ENCODE results near the gene CDA. TPM values are rescaled to one million over a fixed set of nuclear protein-coding genes. Genes with fewer than 3 reads are reported as not detected.

Gene CDA
- total and polyA plus RNA-seq, 2 of the 8 experiments (the other 6 are each of a cell fraction or from before 2014, with no cell fraction given) = 4.4 to 11.3 TPM

DNA sequence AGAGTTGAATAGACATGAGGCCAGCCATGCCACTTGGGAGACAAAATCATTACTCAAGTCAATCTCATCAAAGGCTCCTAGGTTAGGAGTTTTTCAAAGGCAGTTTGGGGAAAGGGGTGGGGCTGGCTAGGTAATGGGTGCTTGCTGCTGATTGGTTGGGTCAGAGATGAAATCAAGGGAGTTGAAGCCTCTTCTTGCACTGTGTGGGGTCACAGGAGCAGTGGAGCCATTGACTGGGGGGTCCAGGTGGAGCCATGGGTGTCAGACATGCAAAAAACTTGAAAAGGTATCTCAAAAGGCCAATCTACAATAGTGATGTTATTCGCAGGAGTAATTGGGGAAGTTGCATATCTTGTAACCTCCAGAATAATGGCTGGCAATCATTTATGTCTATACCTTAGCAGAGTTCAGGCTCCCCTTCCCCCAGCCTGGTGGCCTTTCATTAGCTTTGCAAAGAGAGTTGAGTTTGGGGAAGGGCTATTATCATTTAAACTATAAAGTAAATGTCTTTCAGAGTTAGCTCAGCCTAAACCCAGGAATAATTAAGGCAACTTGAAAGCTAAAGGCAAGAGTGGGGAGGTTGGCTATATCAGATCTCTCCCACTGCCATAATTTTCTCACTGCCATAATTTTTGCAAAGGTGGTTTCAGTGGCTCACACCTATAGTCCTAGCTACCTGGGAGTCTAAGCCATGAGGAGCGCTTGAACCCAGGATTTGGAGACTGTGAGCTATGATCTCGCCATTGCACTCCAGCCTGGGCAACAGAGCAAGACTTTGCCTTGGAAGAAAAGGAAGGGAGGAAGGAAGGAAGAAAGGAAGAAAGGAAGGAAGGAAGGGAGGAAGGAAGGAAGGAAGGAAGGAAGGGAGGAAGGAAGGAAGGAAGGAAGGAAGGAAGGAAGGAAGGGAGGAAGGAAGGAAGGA is 36.5 kb downstream of the CDA start:
- Histone ChIP-seq H3K18ac (ENCODE audit: extremely low read depth, low read length) (peak overlapping the region; percentile 28; the same call in 1 of the 2 replicates), H3K23ac (ENCODE audit: insufficient read length) (no peak overlapping the region), H2BK15ac (ENCODE audit: low read length) (no peak overlapping the region), H2BK20ac (ENCODE audit: low read length) (peak overlapping the region; percentile 62; the same call in 1 of the 2 replicates), H3K9ac (replicated peaks in 1 of 4; ENCODE audit: extremely low read depth in 1 of 4, low read depth in 3 of 4, low read length in 3 of 4) (no peak overlapping the region), H2BK120ac (replicated peaks; ENCODE audit: low read depth, low read length) (peak overlapping the region; percentile 79), H3K4me3 (ENCODE audit: extremely low read depth in 1 of 4, insufficient read depth in 2 of 4, low read depth in 3 of 4, low read length in 4 of 4) (peak overlapping the region in 1 of 4 experiments; percentile 31; a peak in 2 of 8 replicates), H3K36me3 (ENCODE audit: control insufficient read depth in 2 of 4, insufficient read depth in 4 of 4, low read length in 3 of 4) (peaks cover 0 to 2% (median 0%) of the 10 kb centered on the region in 4 experiments; a peak in 1 of 8 replicates), H4K20me1 (replicated peaks in 1 of 2; ENCODE audit: control insufficient read depth in 1 of 2, insufficient read depth in 2 of 2, low read length in 2 of 2) (no peaks in the 10 kb centered on the region), H3K56ac (replicated peaks; ENCODE audit: insufficient read length, low read depth, low read length) (no peak overlapping the region), H4K5ac (ENCODE audit: insufficient read length, low read depth, low read length) (peak overlapping the region; percentile 60), H4K91ac (replicated peaks; ENCODE audit: insufficient read length, low read length) (peak overlapping the region; percentile 77), H3K4me1 (replicated peaks in 1 of 4; ENCODE audit: control insufficient read depth in 3 of 4, insufficient read depth in 4 of 4, low read length in 3 of 4) (peaks cover 0 to 8% (median 1%) of the 10 kb centered on the region in 4 experiments; a peak in 2 of 7 replicates), H3K9me3 (ENCODE audit: insufficient read depth in 2 of 2, low read depth in 1 of 2, low read length in 1 of 2) (peaks cover 8 to 9% of the 10 kb centered on the region in 2 experiments; a peak in 2 of 4 replicates), H3K27me3 (replicated peaks in 1 of 4; ENCODE audit: control insufficient read depth in 3 of 4, extremely low read depth in 1 of 4, insufficient read depth in 3 of 4, low read length in 3 of 4) (no peaks in the 10 kb centered on the region), H3K14ac (ENCODE audit: insufficient read length) (no peak overlapping the region), H2AK5ac (ENCODE audit: low read depth, low read length) (no peak overlapping the region), H3K4ac (replicated peaks; ENCODE audit: insufficient read length, low read depth, low read length) (no peak overlapping the region), H4K8ac (ENCODE audit: extremely low read depth, insufficient read depth, low read length) (no peak overlapping the region), H2BK5ac (ENCODE audit: low read depth, low read length) (peak overlapping the region; percentile 68; the same call in 1 of the 2 replicates), H3K79me1 (ENCODE audit: low read depth, low read length) (no peaks in the 10 kb centered on the region), H2BK12ac (ENCODE audit: low read depth, low read length) (peak overlapping the region; percentile 75), H2AFZ (ENCODE audit: low read length) (no peak overlapping the region), H3K4me2 (ENCODE audit: insufficient read depth in 1 of 2, low read depth in 2 of 2, low read length in 2 of 2) (peak overlapping the region; percentile 62), H3K27ac (ENCODE audit: low read depth, low read length) (no peak overlapping the region), H3K23me2 (ENCODE audit: low read depth, low read length) (peaks cover 2% of the 10 kb centered on the region; the same call in 1 of the 2 replicates), H3K79me2 (ENCODE audit: control insufficient read depth in 1 of 2, insufficient read depth in 2 of 2, low read length in 2 of 2) (no peaks in the 10 kb centered on the region)
- POLR2A ChIA-PET (ENCODE audit: partially characterized antibody) = interaction anchor here (0.8 to 2.1 kb wide), 5 partner anchors 8 to 39 kb away, joined by 3 to 13 read pairs (median 4); partner anchors contain the start of gene PINK1
- FAIRE-seq = peak; percentile 19
- 65% methylated on average over 3 of the region's 3 CpGs; no CpG with 5 or more reads in 1 of the 2 experiments for WGBS, 2 experiments (ENCODE audit: extremely low coverage in 1 of 2, insufficient coverage in 1 of 2, insufficient read length in 1 of 2, insufficient replicate concordance in 2 of 2, low coverage in 1 of 2, low lambda C conversion rate in 2 of 2, missing lambda C conversion rate in 1 of 2)
- CTCF ChIA-PET (ENCODE audit: partially characterized antibody) = interaction anchor here (0.6 to 1.9 kb wide), 7 partner anchors 8 to 969 kb away, joined by 3 to 7 read pairs (median 5); partner anchors contain the start of gene CDA
- DNase-seq (ENCODE audit: low read depth in 1 of 2, low spot score in 2 of 2) = peak; percentile 53 to 59
- TF ChIP-seq JUN (IDR thresholded peaks at IDR 0.05; ENCODE audit: low read depth, low read length) = no peak

Measured in H1 (cell line).